Naive thymus-derived CD4-positive, alpha-beta T cell (primary cell): Measurements from ENCODE around the gene SEPHS2. TPM values are rescaled to one million over a fixed set of nuclear protein-coding genes. Genes with fewer than 3 reads are reported as not detected.

Source experiments
- ATAC-seq: fragments of 150-1000 bp; cut with Tn5 transposase; 2 replicates; pipeline ENCODE4 v1.10.0; 2021; ENCODE audit warnings: mild to moderate bottlenecking, moderate library complexity
- CTCF ChIA-PET: fragments of 350-600 bp; sonication (Branson Sonifier 250); formaldehyde crosslinking; loops from one replicate; lab custom pipeline; 2021; ENCODE audit warnings: antibody characterized with exemption; lab: Charles Lee
- POLR2A ChIA-PET: fragments of 350-600 bp; sonication (Branson Sonifier 250); formaldehyde crosslinking; loops from one replicate; lab custom pipeline; 2021; ENCODE audit warnings: antibody characterized with exemption, inconsistent platforms; lab: Charles Lee
- DNase-seq, 9 donors: peaks; one replicate each; pipeline versions ENCODE4 v3.0.0 to v3.0.0-alpha.2; 2020 to 2022; ENCODE audit warnings: mixed read lengths in 1 of 9
- H3K27ac ChIP-seq: one replicate; pipeline ENCODE4 v1.7.0; 2013; ENCODE audit warnings: mild to moderate bottlenecking, low read depth, low read length, moderate library complexity
- H3K27me3 ChIP-seq, 2 donors: one replicate each; pipeline ENCODE4 v1.7.0; 2013; ENCODE audit warnings: low read length in 2 of 2, mild to moderate bottlenecking in 2 of 2, moderate library complexity in 2 of 2; ENCODE audit not compliant: control insufficient read depth in 2 of 2, insufficient read depth in 2 of 2
- H3K36me3 ChIP-seq, 3 experiments: 1 replicate in 2 of 3; 2 replicates in 1 of 3; pipeline ENCODE4 v1.7.0; 2013; ENCODE audit warnings: low read length in 3 of 3, mild to moderate bottlenecking in 3 of 3, moderate library complexity in 1 of 3; ENCODE audit not compliant: insufficient read depth in 3 of 3, control insufficient read depth in 2 of 3
- H3K4me1 ChIP-seq, 2 donors: one replicate each; pipeline ENCODE4 v1.7.0; 2013; ENCODE audit warnings: low read length in 2 of 2, mild to moderate bottlenecking in 2 of 2, moderate library complexity in 1 of 2; ENCODE audit not compliant: control insufficient read depth in 2 of 2, insufficient read depth in 2 of 2
- H3K4me3 ChIP-seq: 2 replicates; pipeline ENCODE4 v1.7.0; 2013; ENCODE audit warnings: mild to moderate bottlenecking, low read length
- H3K9me3 ChIP-seq, 3 experiments: 1 replicate in 2 of 3; 2 replicates in 1 of 3; pipeline ENCODE4 v1.7.0; 2013; ENCODE audit warnings: low read length in 3 of 3; ENCODE audit not compliant: control insufficient read depth in 2 of 3
- H3K27ac Mint-ChIP-seq, 9 donors: one replicate each; pipeline ENCODE4 v1.8.0; 2020 to 2022; ENCODE audit warnings: mixed read lengths in 9 of 9, mild to moderate bottlenecking in 8 of 9, moderate library complexity in 5 of 9, inconsistent platforms in 2 of 9
- H3K27me3 Mint-ChIP-seq, 5 donors: one replicate each; pipeline ENCODE4 v1.8.0; 2021 to 2022; ENCODE audit warnings: mixed read lengths in 5 of 5, mild to moderate bottlenecking in 1 of 5
- H3K36me3 Mint-ChIP-seq, 5 donors: one replicate each; pipeline ENCODE4 v1.8.0; 2020 to 2022; ENCODE audit warnings: mixed read lengths in 5 of 5, mild to moderate bottlenecking in 3 of 5, inconsistent platforms in 1 of 5
- H3K4me1 Mint-ChIP-seq, 7 donors: one replicate each; pipeline ENCODE4 v1.8.0; 2020 to 2022; ENCODE audit warnings: mixed read lengths in 7 of 7, mild to moderate bottlenecking in 3 of 7, inconsistent platforms in 1 of 7
- H3K4me3 Mint-ChIP-seq, 10 donors: one replicate each; pipeline ENCODE4 v1.8.0; 2020 to 2022; ENCODE audit warnings: mild to moderate bottlenecking in 10 of 10, mixed read lengths in 10 of 10, moderate library complexity in 6 of 10, inconsistent platforms in 2 of 10
- H3K9me3 Mint-ChIP-seq, 11 donors: one replicate each; pipeline ENCODE4 v1.8.0; 2020 to 2022; ENCODE audit warnings: mixed read lengths in 11 of 11, mild to moderate bottlenecking in 4 of 11, inconsistent platforms in 1 of 11, moderate library complexity in 1 of 11
- intact Hi-C, 2 donors: fragments of 100-400 bp; cut with micrococcal nuclease; formaldehyde crosslinking; loops; one replicate each; pipeline ENCODE4 v1.15.1; 2023
- polyA plus RNA-seq, 2 donors: library from polyadenylated mRNA; unstranded; fragments of 300-500 nt; fragmentation: Illumina TruSeq; gene quantifications; one replicate each; pipeline ENCODE4 v1.2.3, GENCODE V29; 2021
- total RNA-seq, 6 experiments: library from RNA in 5 of 6; stranded (reverse) in 5 of 6; gene quantifications; 1 replicate in 5 of 6; 2 replicates in 1 of 6; pipeline ENCODE4 v1.2.3 and lab custom pipeline; 2021 to 2026

The SEPHS2 gene
- total and polyA plus RNA-seq, 7 experiments from 2014 or later: 20.9 to 83.9 (median 50.3) TPM

- H3K27me3 Mint-ChIP-seq: no peaks in the 10 kb centered on the region
- ATAC-seq (no peak), DNase-seq (no peak)
- peak overlapping the region in 6 of 10 donors; percentile 0 to 46 (median 12) for H3K4me3 Mint-ChIP-seq
- Histone ChIP-seq H3K27me3 (no peaks in the 10 kb centered on the region), H3K36me3 (peaks cover 0 to 17% (median 0%) of the 10 kb centered on the region in 3 experiments), H3K9me3 (no peaks in the 10 kb centered on the region), H3K4me3 (no peak overlapping the region), H3K27ac (no peak overlapping the region), H3K4me1 (peaks cover 6 to 8% of the 10 kb centered on the region in 2 donors)
- H3K4me1 Mint-ChIP-seq: peaks cover 14 to 34% (median 20%) of the 10 kb centered on the region in 7 donors
- H3K36me3 Mint-ChIP-seq: peaks cover 0 to 13% (median 8%) of the 10 kb centered on the region in 5 donors
- H3K27ac Mint-ChIP-seq: peak overlapping the region in 8 of 9 donors; percentile 6 to 81 (median 71)
- no peaks in the 10 kb centered on the region for H3K9me3 Mint-ChIP-seq
- POLR2A ChIA-PET: interaction anchor here (0.5 to 4.3 kb wide), 9 partner anchors 8 to 348 kb away, joined by 3 to 82 read pairs (median 6); partner anchors contain the start of genes CD2BP2, CORO1A, DCTPP1 and SEPTIN1
- intact Hi-C loops: loop anchor here (2.0 to 10.0 kb wide), 3 partner anchors 21 to 611 kb away; partner anchors contain the start of genes MAZ (in 1 of the 2), SRCAP (in 1 of the 2) and ZNF48 (in 1 of the 2)
- CTCF ChIA-PET: interaction anchor here (1.2 kb wide), 1 partner anchor 14 kb away, joined by 5 read pairs; the partner anchor contains the start of gene DCTPP1
Measured at GRCh38 chr16:30416047-30416603, 29.5 kb downstream of the SEPHS2 start.

DNA sequence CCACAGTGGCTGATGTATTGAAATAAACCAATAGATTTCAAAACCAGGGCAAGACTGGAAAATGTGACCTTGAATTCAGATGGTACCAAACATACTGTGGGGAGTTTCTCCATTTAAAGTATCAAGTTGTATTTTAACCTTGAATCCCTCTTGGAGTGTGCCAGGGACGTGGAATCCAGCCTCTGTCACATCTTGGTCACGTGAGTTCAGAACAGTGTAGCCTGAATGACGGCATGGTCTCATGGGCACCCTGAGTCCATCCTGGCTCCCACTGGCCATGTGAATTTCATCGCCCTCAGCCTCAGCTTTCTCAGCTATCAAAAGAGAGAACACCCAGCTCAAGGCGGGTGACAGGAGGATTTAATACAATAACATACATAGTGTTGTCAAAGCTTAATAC lies 31.5 kb downstream of the SEPHS2 start:
- peaks cover 6 to 14% of the 10 kb centered on the region in 2 donors for H3K4me1 ChIP-seq
- no peaks in the 10 kb centered on the region for H3K9me3 ChIP-seq
- intact Hi-C loops: loop anchor here in 1 of 2 donors (10.0 kb wide), 1 partner anchor 609 kb away; the partner anchor contains the start of gene MAZ
- H3K36me3 ChIP-seq: peaks cover 0 to 13% (median 0%) of the 10 kb centered on the region in 3 experiments
- peaks cover 0 to 5% (median 4%) of the 10 kb centered on the region in 5 donors for H3K36me3 Mint-ChIP-seq
- no peak overlapping the region for H3K4me3 ChIP-seq
- H3K9me3 Mint-ChIP-seq: no peaks in the 10 kb centered on the region
- H3K27ac ChIP-seq: no peak overlapping the region
- peaks cover 11 to 40% (median 27%) of the 10 kb centered on the region in 7 donors for H3K4me1 Mint-ChIP-seq
- CTCF ChIA-PET: interaction anchor here (0.6 kb wide), 1 partner anchor 40 kb away, joined by 4 read pairs; the partner anchor contains the start of gene MYL11
- DNase-seq (no peak), ATAC-seq (no peak)
- no peak overlapping the region for H3K4me3 Mint-ChIP-seq
- POLR2A ChIA-PET: interaction anchor here (0.6 kb wide), 1 partner anchor 164 kb away, joined by 4 read pairs; no protein-coding TSS in a partner anchor
- no peaks in the 10 kb centered on the region for H3K27me3 ChIP-seq
- H3K27ac Mint-ChIP-seq: peak overlapping the region in 1 of 9 donors; percentile 10
- no peaks in the 10 kb centered on the region for H3K27me3 Mint-ChIP-seq

GRCh38 chr16:30413112-30413806 lies 32.4 kb downstream of the SEPHS2 start:
- Histone ChIP-seq H3K36me3 (peaks cover 0 to 13% (median 0%) of the 10 kb centered on the region in 3 experiments), H3K4me3 (no peak overlapping the region), H3K9me3 (no peaks in the 10 kb centered on the region), H3K4me1 (peaks cover 2 to 13% of the 10 kb centered on the region in 2 donors), H3K27ac (no peak overlapping the region), H3K27me3 (no peaks in the 10 kb centered on the region)
- ATAC-seq: no peak
- DNase-seq: no peak
- Mint-ChIP-seq H3K36me3 (peaks cover 0 to 5% (median 4%) of the 10 kb centered on the region in 5 donors), H3K4me3 (no peak overlapping the region), H3K27me3 (no peaks in the 10 kb centered on the region), H3K9me3 (no peaks in the 10 kb centered on the region), H3K27ac (peak overlapping the region in 1 of 9 donors; percentile 10), H3K4me1 (peaks cover 20 to 41% (median 27%) of the 10 kb centered on the region in 7 donors)
- CTCF ChIA-PET: no interaction called here
- intact Hi-C loops: loop anchor here in 1 of 2 donors (10.0 kb wide), 1 partner anchor 608 kb away; the partner anchor contains the start of gene MAZ
- POLR2A ChIA-PET: no interaction called here

GRCh38 chr16:30409125-30410060 lies 36.3 kb downstream of the SEPHS2 start:
- Histone ChIP-seq H3K27ac (peak overlapping the region; percentile 74), H3K9me3 (no peaks in the 10 kb centered on the region), H3K4me1 (peaks cover 0 to 12% of the 10 kb centered on the region in 2 donors), H3K36me3 (peaks cover 0 to 13% (median 0%) of the 10 kb centered on the region in 3 experiments), H3K4me3 (no peak overlapping the region), H3K27me3 (no peaks in the 10 kb centered on the region)
- DNase-seq: peak; percentile 83 to 96 (median 88)
- Mint-ChIP-seq H3K9me3 (peaks cover 0 to 5% (median 0%) of the 10 kb centered on the region in 11 donors), H3K27me3 (peaks cover 0 to 4% (median 0%) of the 10 kb centered on the region in 5 donors), H3K36me3 (peaks cover 0 to 5% (median 4%) of the 10 kb centered on the region in 5 donors), H3K27ac (peak overlapping the region in 8 of 9 donors; percentile 45 to 75 (median 60)), H3K4me1 (peaks cover 21 to 32% (median 27%) of the 10 kb centered on the region in 7 donors), H3K4me3 (peak overlapping the region; percentile 40 to 96 (median 54))
- ATAC-seq: peak; percentile 82
- intact Hi-C loops: loop anchor here (1.0 to 10.0 kb wide), 12 partner anchors 39 to 605 kb away; partner anchors contain the start of genes ALDOA (in 2 of the 2), CD2BP2 (in 1 of the 2), MAPK3 (in 1 of the 2) and MAZ (in 1 of the 2)
- POLR2A ChIA-PET: interaction anchor here (0.6 to 9.0 kb wide), 17 partner anchors 8 to 437 kb away, joined by 3 to 156 read pairs (median 4); partner anchors contain the start of genes CORO1A, DCTPP1, SEPTIN1 and TBC1D10B
- CTCF ChIA-PET: interaction anchor here (0.6 to 2.0 kb wide), 30 partner anchors 9 to 367 kb away, joined by 3 to 13 read pairs (median 4); partner anchors contain the start of genes DCTPP1, SEPTIN1, TBC1D10B and TBX6

GRCh38 chr16:30407804-30408534 lies 37.7 kb downstream of the SEPHS2 start:
- POLR2A ChIA-PET: interaction anchor here (0.6 to 9.0 kb wide), 21 partner anchors 9 to 341 kb away, joined by 3 to 156 read pairs (median 8); partner anchors contain the start of genes CORO1A, DCTPP1, SEPTIN1 and TBC1D10B
- no peak for ATAC-seq
- peak overlapping the region; percentile 15 to 78 (median 63) for H3K27ac Mint-ChIP-seq
- Histone ChIP-seq H3K36me3 (peaks cover 0 to 10% (median 0%) of the 10 kb centered on the region in 3 experiments), H3K27me3 (no peaks in the 10 kb centered on the region), H3K9me3 (no peaks in the 10 kb centered on the region), H3K4me3 (peak overlapping the region; percentile 85), H3K27ac (peak overlapping the region; percentile 74), H3K4me1 (peaks cover 0 to 12% of the 10 kb centered on the region in 2 donors)
- peak overlapping the region; percentile 65 to 100 (median 90) for H3K4me3 Mint-ChIP-seq
- H3K4me1 Mint-ChIP-seq: peaks cover 21 to 32% (median 27%) of the 10 kb centered on the region in 7 donors
- H3K9me3 Mint-ChIP-seq: peaks cover 0 to 5% (median 0%) of the 10 kb centered on the region in 11 donors
- intact Hi-C loops: loop anchor here (1.0 to 10.0 kb wide), 15 partner anchors 9 to 433 kb away; partner anchors contain the start of genes CD2BP2 (in 2 of the 2), MAPK3 (in 2 of the 2), SEPTIN1 (in 2 of the 2) and ZNF48 (in 2 of the 2)
- peaks cover 0 to 5% (median 4%) of the 10 kb centered on the region in 5 donors for H3K36me3 Mint-ChIP-seq
- CTCF ChIA-PET: interaction anchor here (0.5 to 2.7 kb wide), 11 partner anchors 10 to 343 kb away, joined by 3 to 11 read pairs (median 4); partner anchors contain the start of genes FBRS, SEPTIN1, TBC1D10B and ZNF48
- peaks cover 0 to 4% (median 0%) of the 10 kb centered on the region in 5 donors for H3K27me3 Mint-ChIP-seq
- DNase-seq: no peak
